Activated T-cell treated with anti-CD3 and anti-CD28 coated beads for 1 hour (primary cell): ENCODE measurements around the gene TXN.
A peak's percentile ranks its signal among the peaks of the same experiment; 100 is the strongest.
"Not testable (repeated sequence)": the region's sequence is repeated elsewhere in the genome, so short reads cannot be mapped to it uniquely, and the experiment has no call there.

Experiments used
- DNase-seq: peaks from one replicate; pipeline ENCODE4 v3.0.0-alpha.2; 2020; ENCODE audit warnings: low read depth

Gene TXN

GRCh38 chr9:110257097-110257841, 962 bp upstream of the TXN start:
- DNase-seq: no peak

GRCh38 chr9:110255463-110256379, 586 bp downstream of the TXN start:
- peak; percentile 4 for DNase-seq

- no peak for DNase-seq
Measured at GRCh38 chr9:110255034-110255462, 1.3 kb downstream of the TXN start.

GRCh38 chr9:110254500-110254899, 1.8 kb downstream of the TXN start:
- no peak for DNase-seq

GRCh38 chr9:110252509-110253139, 3.7 kb downstream of the TXN start:
- DNase-seq: no peak

- not testable (repeated sequence) for DNase-seq
Measured at GRCh38 chr9:110251770-110252169, 4.5 kb downstream of the TXN start.

GRCh38 chr9:110251212-110251611, 5.1 kb downstream of the TXN start:
- DNase-seq: no peak

GRCh38 chr9:110249603-110250002, 6.7 kb downstream of the TXN start:
- no peak for DNase-seq

- DNase-seq: no peak
Measured at GRCh38 chr9:110248361-110248760, 7.9 kb downstream of the TXN start.

GRCh38 chr9:110246214-110246613, 10.1 kb downstream of the TXN start:
- no peak for DNase-seq

GRCh38 chr9:110244616-110245015, 11.7 kb downstream of the TXN start:
- DNase-seq: no peak

- no peak for DNase-seq
Measured at GRCh38 chr9:110241858-110242321, 14.4 kb downstream of the TXN start.

GRCh38 chr9:110241260-110241857, 14.9 kb downstream of the TXN start:
- no peak for DNase-seq

- no peak for DNase-seq
Measured at GRCh38 chr9:110240198-110240597, 16.1 kb downstream of the TXN start.

GRCh38 chr9:110228321-110228720, 28.0 kb downstream of the TXN start:
- no peak for DNase-seq

- DNase-seq: no peak
Measured at GRCh38 chr9:110224583-110224982, 31.7 kb downstream of the TXN start.

GRCh38 chr9:110220809-110221208, 35.5 kb downstream of the TXN start:
- no peak for DNase-seq

- no peak for DNase-seq
Measured at GRCh38 chr9:110217656-110218099, 38.6 kb downstream of the TXN start.

GRCh38 chr9:110214586-110215355, 41.5 kb downstream of the TXN start:
- no peak for DNase-seq

- no peak for DNase-seq
Measured at GRCh38 chr9:110214090-110214489, 42.2 kb downstream of the TXN start.

- DNase-seq: no peak
Measured at GRCh38 chr9:110213413-110214044, 42.8 kb downstream of the TXN start.
